SU-DHL-6 (cell line): ENCODE data around the gene DTX3.
"Not testable (repeated sequence)": the region's sequence is repeated elsewhere in the genome, so short reads cannot be mapped to it uniquely, and the experiment has no call there.

Source experiments
- H2AFZ ChIP-seq: fragments of 200-600 bp; sonication (generic); 2 replicates; pipeline ENCODE4 v1.6.1; 2014; ENCODE audit warnings: low read depth, mild to moderate bottlenecking, moderate library complexity, mixed read lengths, antibody characterized with exemption, low read length; ENCODE audit not compliant: severe bottlenecking
- H3F3A ChIP-seq: fragments of 200-600 bp; shearing (Covaris generic); 2 replicates; pipeline ENCODE4 v1.6.0; 2016; ENCODE audit warnings: antibody characterized with exemption, mild to moderate bottlenecking; ENCODE audit not compliant: insufficient read depth
- H3K27ac ChIP-seq: fragments of 200-600 bp; sonication (generic); 2 replicates; pipeline ENCODE4 v1.5.1; 2016; ENCODE audit warnings: low read depth, mild to moderate bottlenecking, low read length, moderate library complexity, mixed read lengths
- H3K27me3 ChIP-seq: fragments of 200-600 bp; sonication (generic), shearing (Covaris generic); 2 replicates; pipeline ENCODE4 v1.6.0; 2014; ENCODE audit warnings: mild to moderate bottlenecking, low read length
- H3K36me3 ChIP-seq: fragments of 200-600 bp; sonication (generic); 2 replicates; pipeline ENCODE4 v1.6.1; 2014; ENCODE audit warnings: mild to moderate bottlenecking, low read length, mixed read lengths
- H3K4me2 ChIP-seq: fragments of 300-600, 200-600 bp; shearing (Covaris generic), sonication (generic); 2 replicates; pipeline ENCODE4 v1.6.0; 2014; ENCODE audit warnings: low read length, low read depth, mild to moderate bottlenecking; ENCODE audit not compliant: poor library complexity, severe bottlenecking
- H3K4me3 ChIP-seq: fragments of 200-600 bp; sonication (generic); 2 replicates; pipeline ENCODE4 v1.5.1; 2014; ENCODE audit warnings: antibody characterized with exemption, low read length, mild to moderate bottlenecking, mixed read lengths; ENCODE audit not compliant: insufficient read depth, poor library complexity, severe bottlenecking
- H3K79me2 ChIP-seq: fragments of 200-600 bp; sonication (generic); 2 replicates; pipeline ENCODE4 v1.6.1; 2014; ENCODE audit warnings: mild to moderate bottlenecking, low read length, moderate library complexity; ENCODE audit not compliant: insufficient read depth
- H3K9ac ChIP-seq: fragments of 200-600 bp; sonication (generic); 2 replicates; pipeline ENCODE4 v1.7.0; 2014; ENCODE audit warnings: mild to moderate bottlenecking, low read length
- H3K9me2 ChIP-seq: fragments of 200-600 bp; sonication (generic); replicated peaks from 2 replicates; pipeline ENCODE4 v1.6.1; 2014; ENCODE audit warnings: low read length; ENCODE audit not compliant: insufficient read depth
- H3K9me3 ChIP-seq: fragments of 200-600 bp; sonication (generic); 2 replicates; pipeline ENCODE4 v1.6.1; 2014; ENCODE audit warnings: low read length, mixed read lengths; ENCODE audit not compliant: insufficient read depth
- H4K20me1 ChIP-seq: fragments of 200-600 bp; sonication (generic); 2 replicates; pipeline ENCODE4 v1.6.1; 2014; ENCODE audit warnings: low read depth, mild to moderate bottlenecking, antibody characterized with exemption, low read length, moderate library complexity, mixed read lengths
- CTCF ChIP-seq: fragments of 200-600 bp; sonication (generic); IDR thresholded peaks from one replicate; pipeline ENCODE4 v1.5.1; 2017; ENCODE audit warnings: antibody characterized with exemption, mild to moderate bottlenecking, low read length, moderate library complexity; ENCODE audit not compliant: insufficient read depth, poor library complexity, severe bottlenecking
- EZH2phosphoT487 ChIP-seq: fragments of 200-600 bp; sonication (generic), shearing (Covaris generic); conservative IDR thresholded peaks from 2 replicates; pipeline ENCODE4 v1.6.1; 2018; ENCODE audit warnings: mild to moderate bottlenecking, antibody characterized with exemption, low read length, moderate library complexity, mixed read lengths

DTX3 gene

DNA sequence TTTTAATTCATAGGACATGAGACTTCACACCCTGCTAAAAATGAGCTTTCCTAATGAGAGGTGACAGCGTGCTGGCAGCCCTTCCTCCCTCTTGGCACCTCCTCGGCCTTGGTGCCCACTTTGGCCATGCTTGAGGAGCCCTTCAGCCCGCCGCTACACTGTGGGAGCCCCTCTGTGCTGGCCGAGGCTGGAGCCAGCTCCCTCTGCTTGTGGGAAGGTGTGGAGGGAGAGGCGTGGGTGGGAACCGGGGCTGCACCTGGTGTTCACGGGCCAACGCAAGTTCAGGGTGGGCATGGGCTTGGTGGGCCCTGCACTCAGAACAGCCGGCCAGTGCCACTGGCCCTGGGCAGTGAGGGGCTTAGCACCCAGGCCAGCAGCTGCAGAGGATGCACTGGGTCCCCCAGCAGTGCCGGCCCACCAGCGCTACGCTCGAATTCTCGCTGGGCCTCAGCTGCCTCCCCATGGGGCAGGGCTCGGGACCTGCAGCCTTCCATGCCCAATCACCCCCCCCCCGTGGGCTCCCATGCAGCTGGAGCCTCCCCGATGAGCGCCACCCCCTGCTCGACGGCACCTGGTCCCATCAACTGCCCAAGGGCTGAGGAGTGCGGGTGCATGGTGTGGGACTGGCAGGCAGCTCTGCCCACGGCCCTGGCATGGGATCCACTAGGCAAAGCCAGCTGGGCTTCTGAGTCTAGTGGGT, 51.1 kb downstream of the DTX3 start:
- TF ChIP-seq CTCF (no peak), EZH2phosphoT487 (no peak)
- no peaks in the 10 kb centered on the region for H3K79me2 ChIP-seq
- H3K36me3 ChIP-seq, result 0 out of 2 replicates have a peak, but pooled peaks cover under 1% of the 10 kb centered on the region
- H3K9ac ChIP-seq, result no peak overlapping the region
- no peaks in the 10 kb centered on the region for H3F3A ChIP-seq
- H3K27ac ChIP-seq, result no peak overlapping the region
- no peak overlapping the region for H3K4me3 ChIP-seq
- H3K4me2 ChIP-seq, result no peak overlapping the region
- no peaks in the 10 kb centered on the region for H3K9me2 ChIP-seq
- H2AFZ ChIP-seq, result no peak overlapping the region
- H3K9me3 ChIP-seq, result peaks cover 5% of the 10 kb centered on the region; the same call in 1 of the 2 replicates
- H3K27me3 ChIP-seq, result no peaks in the 10 kb centered on the region
- H4K20me1 ChIP-seq, result no peaks in the 10 kb centered on the region

- H3K79me2 ChIP-seq, H3K4me3 ChIP-seq, H3K9me2 ChIP-seq, H3F3A ChIP-seq, H3K9ac ChIP-seq, H2AFZ ChIP-seq, H4K20me1 ChIP-seq, H3K27ac ChIP-seq, H3K4me2 ChIP-seq, H3K36me3 ChIP-seq, H3K27me3 ChIP-seq: not testable (repeated sequence)
- peaks cover 12% of the 10 kb centered on the region; the same call in 1 of the 2 replicates for H3K9me3 ChIP-seq
Measured at GRCh38 chr12:57656408-57656807, 51.8 kb downstream of the DTX3 start.

- no peak overlapping the region for H2AFZ ChIP-seq
- TF ChIP-seq CTCF (no peak), EZH2phosphoT487 (no peak)
Measured at GRCh38 chr12:57657744-57658143, 53.1 kb downstream of the DTX3 start.

DNA sequence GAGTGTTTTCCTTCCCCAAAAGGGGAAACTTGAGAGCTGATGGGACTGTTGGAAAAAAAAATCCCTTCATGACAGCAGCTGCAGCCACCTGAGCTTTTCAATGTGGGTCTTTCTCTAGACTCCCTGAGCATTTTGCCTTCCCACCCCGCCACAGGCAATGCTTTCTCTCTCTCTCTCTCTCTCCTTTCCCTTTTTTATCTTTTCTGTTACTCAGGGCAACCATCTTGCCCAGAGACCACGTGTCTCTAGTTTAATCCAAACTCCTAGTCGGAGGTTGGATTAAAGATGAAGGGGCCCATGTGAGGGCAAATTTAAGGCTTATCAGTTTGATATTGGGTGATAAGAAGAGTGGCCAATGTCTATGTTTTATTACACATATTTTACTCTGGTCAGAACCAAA, 54.3 kb downstream of the DTX3 start:
- Histone ChIP-seq H3K27me3 (no peaks in the 10 kb centered on the region), H3K36me3 (peaks cover 5% of the 10 kb centered on the region; the same call in 1 of the 2 replicates), H3K27ac (no peak overlapping the region), H3K79me2 (no peaks in the 10 kb centered on the region), H3K9me3 (peaks cover 20% of the 10 kb centered on the region; the same call in 1 of the 2 replicates), H2AFZ (no peak overlapping the region), H3K4me3 (no peak overlapping the region), H3K9ac (no peak overlapping the region), H3K9me2 (no peaks in the 10 kb centered on the region), H4K20me1 (no peaks in the 10 kb centered on the region), H3K4me2 (no peak overlapping the region), H3F3A (no peaks in the 10 kb centered on the region)
- TF ChIP-seq EZH2phosphoT487, result no peak
- no peak for TF ChIP-seq CTCF

More at GRCh38 chr12:57657744-57658143, 53.1 kb downstream of the DTX3 start:
- no peak overlapping the region for H3K9ac ChIP-seq
- H3K4me3 ChIP-seq, result no peak overlapping the region
- H3K9me2 ChIP-seq, result no peaks in the 10 kb centered on the region
- no peaks in the 10 kb centered on the region for H3F3A ChIP-seq
- H3K36me3 ChIP-seq, result peaks cover 5% of the 10 kb centered on the region; the same call in 1 of the 2 replicates
- no peak overlapping the region for H3K4me2 ChIP-seq
- H4K20me1 ChIP-seq, result no peaks in the 10 kb centered on the region
- no peaks in the 10 kb centered on the region for H3K79me2 ChIP-seq
- peaks cover 20% of the 10 kb centered on the region; the same call in 1 of the 2 replicates for H3K9me3 ChIP-seq
- H3K27ac ChIP-seq, result no peak overlapping the region
- H3K27me3 ChIP-seq, result no peaks in the 10 kb centered on the region
